Panc1 (cell line): ENCODE measurements around the gene RAB22A. TPM values are rescaled to one million over a fixed set of nuclear protein-coding genes. Genes with fewer than 3 reads are reported as not detected.

Source experiments
- ATAC-seq: fragments of 200-7000 bp; cut with Tn5 transposase; 2 replicates; pipeline ENCODE4 v1.9.1; 2020; ENCODE audit warnings: mild to moderate bottlenecking, moderate library complexity
- BruUV-seq: library from RNA; stranded (reverse); fragments of 400-500 nt; replicated peaks from 2 replicates; lab custom pipeline; 2021; lab: Mats Ljungman, UMichigan
- CTCF ChIA-PET: fragments of 300-600 bp; sonication (Branson Sonifier 250); formaldehyde crosslinking; loops from one replicate; lab custom pipeline; 2022; ENCODE audit warnings: antibody characterized with exemption; lab: Charles Lee
- POLR2A ChIA-PET: fragments of 300-600 bp; sonication (Branson Sonifier 250); formaldehyde crosslinking; loops from one replicate; lab custom pipeline; 2022; ENCODE audit warnings: antibody characterized with exemption; lab: Charles Lee
- DNase-seq: peaks from one replicate; pipeline ENCODE4 v3.0.0-alpha.2; 2010; ENCODE audit warnings: low read depth, low spot score
- H3K27ac ChIP-seq: 2 replicates; pipeline ENCODE4 v1.5.1; 2011; ENCODE audit warnings: mild to moderate bottlenecking, low read length, inconsistent platforms
- H3K27me3 ChIP-seq: fragments of 200-500 bp; sonication (Bioruptor generic); 2 replicates; pipeline ENCODE4 v1.6.0; 2014; ENCODE audit warnings: low read length, inconsistent platforms; ENCODE audit not compliant: control insufficient read depth, insufficient read depth
- H3K36me3 ChIP-seq: fragments of 200-500 bp; sonication (Bioruptor generic); 2 replicates; pipeline ENCODE4 v1.5.1; 2014; ENCODE audit warnings: inconsistent platforms, mild to moderate bottlenecking, low read length, moderate library complexity; ENCODE audit not compliant: control insufficient read depth, insufficient read depth
- H3K4me1 ChIP-seq: 2 replicates; pipeline ENCODE4 v1.5.1; 2011; ENCODE audit warnings: inconsistent platforms, mild to moderate bottlenecking, low read length, moderate library complexity; ENCODE audit not compliant: control insufficient read depth, insufficient read depth
- H3K4me3 ChIP-seq, 2 experiments: 2 replicates each; pipeline ENCODE4 v1.5.1; 2011 to 2012; ENCODE audit warnings: low read depth in 2 of 2, low read length in 2 of 2, mild to moderate bottlenecking in 2 of 2, inconsistent platforms in 1 of 2, moderate library complexity in 1 of 2
- H3K9me3 ChIP-seq: fragments of 200-500 bp; sonication (Bioruptor generic); 2 replicates; pipeline ENCODE4 v1.5.1; 2014; ENCODE audit warnings: low read depth, mild to moderate bottlenecking, inconsistent platforms, low read length, moderate library complexity; ENCODE audit not compliant: control insufficient read depth, insufficient read depth
- CTCF ChIP-seq: fragments of 450-650 bp; IDR thresholded peaks from 2 replicates; pipeline ENCODE4 v1.5.1; 2017; ENCODE audit warnings: mild to moderate bottlenecking
- POLR2AphosphoS5 ChIP-seq: IDR thresholded peaks from 2 replicates; pipeline ENCODE4 v1.6.1; 2012; ENCODE audit warnings: mild to moderate bottlenecking, low read depth, low read length, moderate library complexity
- REST ChIP-seq, 2 experiments: IDR thresholded peaks; 2 replicates each; pipeline ENCODE4 v1.6.1; 2011 to 2012; ENCODE audit warnings: low read depth in 2 of 2, control low read depth in 1 of 2, low read length in 1 of 2, mild to moderate bottlenecking in 1 of 2, moderate library complexity in 1 of 2; ENCODE audit not compliant: insufficient read depth in 1 of 2
- SIN3A ChIP-seq: IDR thresholded peaks from 2 replicates; pipeline ENCODE4 v1.6.1; 2012; ENCODE audit warnings: low read depth, mild to moderate bottlenecking, low read length, moderate library complexity, borderline replicate concordance; ENCODE audit not compliant: insufficient read depth
- TCF7L2 ChIP-seq: IDR thresholded peaks from 2 replicates; pipeline ENCODE4 v1.6.1; 2011; ENCODE audit warnings: mild to moderate bottlenecking, low read depth, low read length, inconsistent platforms
- in situ Hi-C: cut with HindIII; loops from 2 replicates; pipeline ENCODE4 v1.10.0; 2016; ENCODE audit warnings: low sequenced_read_pairs, low pct_unique_long_range_greater_than_20kb
- intact Hi-C: fragments of 100-400 bp; cut with micrococcal nuclease; formaldehyde crosslinking; loops from one replicate; pipeline ENCODE4 v1.10.0; 2022; ENCODE audit not compliant: unreplicated experiment
- total RNA-seq: library from RNA; stranded (reverse); gene quantifications from one replicate; pipeline ENCODE4 v1.2.1, GENCODE V29; 2021; ENCODE audit not compliant: unreplicated experiment

Gene RAB22A
- total RNA-seq, 1 experiment from 2014 or later, result 21.1 TPM

- no peak for TF ChIP-seq REST (IDR thresholded peaks at IDR 0.05; ENCODE audit: insufficient read depth in 1 of 2, low read depth in 2 of 2, low read length in 1 of 2)
- no peak for TF ChIP-seq CTCF
- TF ChIP-seq TCF7L2, result no peak
- no peak for TF ChIP-seq SIN3A
- no peak for TF ChIP-seq POLR2AphosphoS5
- Histone ChIP-seq H3K36me3 (peaks cover 4% of the 10 kb centered on the region), H3K4me1 (peaks cover 14% of the 10 kb centered on the region), H3K27ac (no peak overlapping the region), H3K9me3 (no peaks in the 10 kb centered on the region), H3K4me3 (no peak overlapping the region), H3K27me3 (no peaks in the 10 kb centered on the region)
- DNase-seq, result no peak
- POLR2A ChIA-PET, result no interaction called here
- intact Hi-C loops, result no loop called here
- in situ Hi-C loops, result no loop called here
- no TSS peak for BruUV-seq
- CTCF ChIA-PET, result no interaction called here
- no peak for ATAC-seq
These were observed 82.8 kb downstream of the RAB22A start for GRCh38 chr20:58392286-58392685.

GRCh38 chr20:58393299-58393698 is 83.8 kb downstream of the RAB22A start:
- no TSS peak for BruUV-seq
- Histone ChIP-seq H3K4me3 (no peak overlapping the region), H3K27me3 (no peaks in the 10 kb centered on the region), H3K9me3 (no peaks in the 10 kb centered on the region), H3K4me1 (peaks cover 14% of the 10 kb centered on the region), H3K27ac (no peak overlapping the region), H3K36me3 (peaks cover 4% of the 10 kb centered on the region)
- ATAC-seq (no peak), DNase-seq (no peak)
- intact Hi-C loops, result no loop called here
- in situ Hi-C loops, result no loop called here
- no peak for TF ChIP-seq CTCF
- no peak for TF ChIP-seq SIN3A
- POLR2A ChIA-PET, result no interaction called here
- CTCF ChIA-PET, result no interaction called here
